Mucosa of rectum (tissue), 2 donors: ENCODE measurements around the gene OASL.

Source experiments
- H3K27ac ChIP-seq, 2 donors: one replicate each; pipeline ENCODE4 v1.7.0; 2013; ENCODE audit warnings: inconsistent platforms in 2 of 2, low read depth in 2 of 2, low read length in 2 of 2
- H3K27me3 ChIP-seq, 2 donors: one replicate each; pipeline ENCODE4 v1.7.0; 2013; ENCODE audit warnings: low read length in 2 of 2; ENCODE audit not compliant: control insufficient read depth in 2 of 2, insufficient read depth in 2 of 2
- H3K36me3 ChIP-seq, 2 donors: one replicate each; pipeline ENCODE4 v1.7.0; 2013; ENCODE audit warnings: low read length in 2 of 2; ENCODE audit not compliant: control insufficient read depth in 2 of 2, insufficient read depth in 2 of 2
- H3K4me1 ChIP-seq, 2 donors: one replicate each; pipeline ENCODE4 v1.7.0; 2013; ENCODE audit warnings: low read length in 2 of 2, mild to moderate bottlenecking in 1 of 2; ENCODE audit not compliant: control insufficient read depth in 2 of 2, insufficient read depth in 2 of 2
- H3K4me3 ChIP-seq, 2 donors: one replicate each; pipeline ENCODE4 v1.7.0; 2013; ENCODE audit warnings: low read length in 2 of 2
- H3K9ac ChIP-seq, 2 donors: one replicate each; pipeline ENCODE4 v1.7.0; 2013; ENCODE audit warnings: low read length in 2 of 2, low read depth in 1 of 2, mild to moderate bottlenecking in 1 of 2
- H3K9me3 ChIP-seq, 2 donors: one replicate each; pipeline ENCODE4 v1.7.0; 2013; ENCODE audit warnings: low read length in 2 of 2; ENCODE audit not compliant: control insufficient read depth in 2 of 2
- donor health status: healthy.
- donor health status: Normal muscosa, but diverticular disease.

Gene OASL

GRCh38 chr12:120981407-120981941 lies 57.6 kb downstream of the OASL start:
- peak overlapping the region; percentile 93 to 95 for H3K27ac ChIP-seq
- H3K4me1 ChIP-seq = peaks cover 17 to 47% of the 10 kb centered on the region in 2 donors

GRCh38 chr12:120980800-120981368 lies 58.2 kb downstream of the OASL start:
- H3K4me3 ChIP-seq = peak overlapping the region; percentile 72 to 84
- no peaks in the 10 kb centered on the region for H3K9me3 ChIP-seq
- H3K4me1 ChIP-seq = peaks cover 17 to 47% of the 10 kb centered on the region in 2 donors
- peaks cover 0 to 5% of the 10 kb centered on the region in 2 donors for H3K36me3 ChIP-seq
- no peaks in the 10 kb centered on the region for H3K27me3 ChIP-seq
- peak overlapping the region; percentile 79 to 86 for H3K9ac ChIP-seq
- H3K27ac ChIP-seq = peak overlapping the region; percentile 93 to 95

More at GRCh38 chr12:120981407-120981941, 57.6 kb downstream of the OASL start:
- H3K27me3 ChIP-seq = no peaks in the 10 kb centered on the region
- H3K9me3 ChIP-seq = no peaks in the 10 kb centered on the region
- H3K4me3 ChIP-seq = peak overlapping the region; percentile 62 to 84
- H3K36me3 ChIP-seq = peaks cover 0 to under 1% of the 10 kb centered on the region in 2 donors
- H3K9ac ChIP-seq = peak overlapping the region; percentile 26 to 86

GRCh38 chr12:120979862-120980696 lies 59.0 kb downstream of the OASL start:
- Histone ChIP-seq H3K27ac (peak overlapping the region; percentile 93 to 95), H3K4me3 (peak overlapping the region; percentile 72 to 84), H3K9ac (peak overlapping the region; percentile 81 to 86), H3K4me1 (peaks cover 17 to 46% of the 10 kb centered on the region in 2 donors), H3K36me3 (peaks cover 0 to 5% of the 10 kb centered on the region in 2 donors), H3K9me3 (no peaks in the 10 kb centered on the region), H3K27me3 (no peaks in the 10 kb centered on the region)

GRCh38 chr12:120979220-120979861 lies 59.7 kb downstream of the OASL start:
- Histone ChIP-seq H3K27ac (peak overlapping the region; percentile 93 to 95), H3K4me3 (peak overlapping the region; percentile 72 to 84), H3K4me1 (peaks cover 12 to 39% of the 10 kb centered on the region in 2 donors), H3K9ac (peak overlapping the region; percentile 81 to 86), H3K36me3 (peaks cover 0 to 5% of the 10 kb centered on the region in 2 donors), H3K9me3 (no peaks in the 10 kb centered on the region), H3K27me3 (no peaks in the 10 kb centered on the region)

- Histone ChIP-seq H3K9me3 (no peaks in the 10 kb centered on the region), H3K27ac (peak within 1 kb of the TSS; percentile 93 to 95), H3K4me1 (peaks cover 8 to 39% of the 10 kb centered on the region in 2 donors), H3K27me3 (no peaks in the 10 kb centered on the region), H3K36me3 (peaks cover 3 to 13% of the 10 kb centered on the region in 2 donors), H3K9ac (peak within 1 kb of the TSS; percentile 81 to 86), H3K4me3 (peak within 1 kb of the TSS; percentile 72 to 84)
These were observed 60.5 kb downstream of the OASL start, which contains the start of gene HNF1A for GRCh38 chr12:120978296-120979219. Gene HNF1A, plus strand, starts transcription at chr12:120978543. Its CDS starts 226 bp downstream, at chr12:120978769.

GRCh38 chr12:120977531-120978295 lies 61.3 kb downstream of the OASL start:
- Histone ChIP-seq H3K9ac (peak overlapping the region in 1 of 2 donors; percentile 75), H3K4me3 (peak overlapping the region; percentile 72 to 84), H3K4me1 (peaks cover 7 to 35% of the 10 kb centered on the region in 2 donors), H3K9me3 (no peaks in the 10 kb centered on the region), H3K27me3 (no peaks in the 10 kb centered on the region), H3K36me3 (peaks cover 11 to 19% of the 10 kb centered on the region in 2 donors), H3K27ac (peak overlapping the region; percentile 93 to 95)

GRCh38 chr12:120972870-120973543 lies 66.0 kb downstream of the OASL start:
- H3K4me1 ChIP-seq = peaks cover 0 to 23% of the 10 kb centered on the region in 2 donors
- no peak overlapping the region for H3K9ac ChIP-seq
- H3K27ac ChIP-seq = no peak overlapping the region
- H3K4me3 ChIP-seq = no peak overlapping the region
- no peaks in the 10 kb centered on the region for H3K9me3 ChIP-seq
- peaks cover 29 to 41% of the 10 kb centered on the region in 2 donors for H3K36me3 ChIP-seq
- no peaks in the 10 kb centered on the region for H3K27me3 ChIP-seq

GRCh38 chr12:120971299-120972180 lies 67.5 kb downstream of the OASL start:
- Histone ChIP-seq H3K4me3 (no peak overlapping the region), H3K4me1 (peaks cover 0 to 14% of the 10 kb centered on the region in 2 donors), H3K27me3 (no peaks in the 10 kb centered on the region), H3K9me3 (no peaks in the 10 kb centered on the region), H3K27ac (no peak overlapping the region), H3K36me3 (peaks cover 29 to 41% of the 10 kb centered on the region in 2 donors), H3K9ac (peak overlapping the region in 1 of 2 donors; percentile 6)
